Esophagus squamous epithelium (tissue), 5 donors: ENCODE measurements around the gene PTPRG. TPM values are rescaled to one million over a fixed set of nuclear protein-coding genes. Genes with fewer than 3 reads are reported as not detected.

Experiments used
- DNase-seq: peaks from one replicate; lab custom pipeline; 2025; lab: John Stamatoyannopoulos, UW
- H3K27ac ChIP-seq, 4 donors: fragments of 200-600 bp; sonication (generic); one replicate each; pipeline ENCODE4 v1.5.1; 2016 to 2019; ENCODE audit warnings: mild to moderate bottlenecking in 1 of 4
- H3K27me3 ChIP-seq, 4 donors: fragments of 200-600 bp; sonication (generic); 1 replicate in 3 of 4; 2 replicates in 1 of 4; pipeline versions ENCODE4 v1.5.1 to v1.6.0; 2017 to 2021; ENCODE audit warnings: antibody characterized with exemption in 1 of 4
- H3K36me3 ChIP-seq, 3 donors: fragments of 200-600 bp; sonication (generic); one replicate each; pipeline ENCODE4 v1.5.1; 2016 to 2019
- H3K4me1 ChIP-seq, 3 donors: fragments of 200-600 bp; sonication (generic); one replicate each; pipeline ENCODE4 v1.5.1; 2017 to 2019
- H3K4me3 ChIP-seq, 4 donors: fragments of 200-600 bp; sonication (generic); 1 replicate in 3 of 4; 2 replicates in 1 of 4; pipeline ENCODE4 v1.5.1; 2016 to 2019; ENCODE audit warnings: mild to moderate bottlenecking in 2 of 4, moderate library complexity in 1 of 4
- H3K9me3 ChIP-seq, 3 donors: fragments of 200-600 bp; sonication (generic); one replicate each; pipeline ENCODE4 v1.5.1; 2016 to 2019
- CTCF ChIP-seq, 6 experiments: fragments of 450-650 bp in 4 of 6; fragments of 200-600 bp in 2 of 6; sonication (generic) in 2 of 6; IDR thresholded peaks; one replicate each; pipeline ENCODE4 v1.5.1; 2016 to 2019; ENCODE audit warnings: antibody characterized with exemption in 6 of 6, mild to moderate bottlenecking in 4 of 6, moderate library complexity in 4 of 6
- POLR2A ChIP-seq, 4 donors: fragments of 450-650 bp; IDR thresholded peaks; one replicate each; pipeline ENCODE4 v1.6.1; 2017; ENCODE audit warnings: antibody characterized with exemption in 4 of 4, mild to moderate bottlenecking in 4 of 4, moderate library complexity in 3 of 4
- WGBS, 2 donors: methylation state at CpG; one replicate each; pipeline ENCODE4 v1.1.5; 2018; 5-methylcytosine and 5-hydroxymethylcytosine counted together
- intact Hi-C: fragments of 100-400 bp; cut with DNase I; formaldehyde crosslinking; loops from one replicate; pipeline ENCODE4 v1.15.0; 2022
- total RNA-seq, 4 donors: library from RNA; depleted of rRNA; stranded (reverse); fragments of >200 nt; gene quantifications; one replicate each; pipeline ENCODE4 v1.1.0, GENCODE V29; 2016
- donor health status: DM: yes; HTN: yes; CAD: no.

PTPRG gene
- total RNA-seq, 4 donors from 2014 or later = 3.7 to 42.2 (median 15.2) TPM

GRCh38 chr3:62125380-62125779 lies 564.0 kb downstream of the PTPRG start:
- TF ChIP-seq POLR2A (IDR thresholded peaks at IDR 0.05) (no peak), CTCF (IDR thresholded peaks at IDR 0.05) (no peak)
- intact Hi-C loops = no loop called here
- WGBS, 2 donors = 39 to 65% methylated on average over 4 of the region's 4 CpGs

GRCh38 chr3:62127116-62127515 lies 565.7 kb downstream of the PTPRG start:
- Histone ChIP-seq H3K27ac (no peak overlapping the region), H3K27me3 (no peaks in the 10 kb centered on the region), H3K9me3 (no peaks in the 10 kb centered on the region), H3K4me3 (no peak overlapping the region), H3K4me1 (peaks cover 0 to 13% (median 0%) of the 10 kb centered on the region in 3 donors), H3K36me3 (no peaks in the 10 kb centered on the region)
- intact Hi-C loops = no loop called here
- TF ChIP-seq CTCF (IDR thresholded peaks at IDR 0.05) (no peak), POLR2A (IDR thresholded peaks at IDR 0.05) (no peak)
- no peak for DNase-seq
- 74 to 88% methylated on average over 3 of the region's 3 CpGs for WGBS, 2 donors

More at GRCh38 chr3:62125380-62125779, 564.0 kb downstream of the PTPRG start:
- no peak for DNase-seq
- no peak overlapping the region for H3K4me3 ChIP-seq
- peaks cover 0 to 13% (median 0%) of the 10 kb centered on the region in 3 donors for H3K4me1 ChIP-seq
- no peaks in the 10 kb centered on the region for H3K36me3 ChIP-seq
- H3K9me3 ChIP-seq = no peaks in the 10 kb centered on the region
- H3K27me3 ChIP-seq = no peaks in the 10 kb centered on the region
- no peak overlapping the region for H3K27ac ChIP-seq

GRCh38 chr3:62128051-62128450 lies 566.7 kb downstream of the PTPRG start:
- no peak overlapping the region for H3K4me3 ChIP-seq
- intact Hi-C loops = no loop called here
- H3K36me3 ChIP-seq = no peaks in the 10 kb centered on the region
- no peak for TF ChIP-seq POLR2A (IDR thresholded peaks at IDR 0.05)
- no peak for TF ChIP-seq CTCF (IDR thresholded peaks at IDR 0.05)
- 58 to 71% methylated on average over 5 of the region's 5 CpGs for WGBS, 2 donors
- H3K27ac ChIP-seq = no peak overlapping the region
- no peak for DNase-seq
- no peaks in the 10 kb centered on the region for H3K9me3 ChIP-seq
- no peaks in the 10 kb centered on the region for H3K27me3 ChIP-seq
- H3K4me1 ChIP-seq = peaks cover 0 to 13% (median 0%) of the 10 kb centered on the region in 3 donors

- H3K36me3 ChIP-seq = no peaks in the 10 kb centered on the region
- H3K27me3 ChIP-seq = no peaks in the 10 kb centered on the region
- no peak for DNase-seq
- no peaks in the 10 kb centered on the region for H3K9me3 ChIP-seq
- no peak for TF ChIP-seq POLR2A (IDR thresholded peaks at IDR 0.05)
- no peak for TF ChIP-seq CTCF (IDR thresholded peaks at IDR 0.05)
- peaks cover 0 to 14% (median 0%) of the 10 kb centered on the region in 3 donors for H3K4me1 ChIP-seq
- H3K27ac ChIP-seq = no peak overlapping the region
- intact Hi-C loops = no loop called here
- no peak overlapping the region for H3K4me3 ChIP-seq
Observed at GRCh38 chr3:62128681-62129080, 567.3 kb downstream of the PTPRG start.

GRCh38 chr3:62131050-62131449 lies 569.7 kb downstream of the PTPRG start:
- TF ChIP-seq CTCF (IDR thresholded peaks at IDR 0.05) (no peak), POLR2A (IDR thresholded peaks at IDR 0.05) (no peak)
- WGBS, 2 donors = 47 to 50% methylated on average over 2 of the region's 2 CpGs
- Histone ChIP-seq H3K27me3 (no peaks in the 10 kb centered on the region), H3K4me3 (no peak overlapping the region), H3K9me3 (no peaks in the 10 kb centered on the region), H3K36me3 (no peaks in the 10 kb centered on the region), H3K4me1 (peaks cover 0 to 11% (median 0%) of the 10 kb centered on the region in 3 donors), H3K27ac (no peak overlapping the region)
- intact Hi-C loops = no loop called here
- DNase-seq = no peak
